Naive thymus-derived CD4-positive, alpha-beta T cell (primary cell): Measurements from ENCODE around the gene CTNNA3. TPM values are rescaled to one million over a fixed set of nuclear protein-coding genes. Genes with fewer than 3 reads are reported as not detected.

ENCODE experiments used
- ATAC-seq: fragments of 150-1000 bp; cut with Tn5 transposase; 2 replicates; pipeline ENCODE4 v1.10.0; 2021; ENCODE audit warnings: mild to moderate bottlenecking, moderate library complexity
- CTCF ChIA-PET: fragments of 350-600 bp; sonication (Branson Sonifier 250); formaldehyde crosslinking; loops from one replicate; lab custom pipeline; 2021; ENCODE audit warnings: antibody characterized with exemption; lab: Charles Lee
- POLR2A ChIA-PET: fragments of 350-600 bp; sonication (Branson Sonifier 250); formaldehyde crosslinking; loops from one replicate; lab custom pipeline; 2021; ENCODE audit warnings: antibody characterized with exemption, inconsistent platforms; lab: Charles Lee
- DNase-seq, 9 donors: peaks; one replicate each; pipeline versions ENCODE4 v3.0.0 to v3.0.0-alpha.2; 2020 to 2022; ENCODE audit warnings: mixed read lengths in 1 of 9
- H3K27ac ChIP-seq: one replicate; pipeline ENCODE4 v1.7.0; 2013; ENCODE audit warnings: mild to moderate bottlenecking, low read depth, low read length, moderate library complexity
- H3K27me3 ChIP-seq, 2 donors: one replicate each; pipeline ENCODE4 v1.7.0; 2013; ENCODE audit warnings: low read length in 2 of 2, mild to moderate bottlenecking in 2 of 2, moderate library complexity in 2 of 2; ENCODE audit not compliant: control insufficient read depth in 2 of 2, insufficient read depth in 2 of 2
- H3K36me3 ChIP-seq, 3 experiments: 1 replicate in 2 of 3; 2 replicates in 1 of 3; pipeline ENCODE4 v1.7.0; 2013; ENCODE audit warnings: low read length in 3 of 3, mild to moderate bottlenecking in 3 of 3, moderate library complexity in 1 of 3; ENCODE audit not compliant: insufficient read depth in 3 of 3, control insufficient read depth in 2 of 3
- H3K4me1 ChIP-seq, 2 donors: one replicate each; pipeline ENCODE4 v1.7.0; 2013; ENCODE audit warnings: low read length in 2 of 2, mild to moderate bottlenecking in 2 of 2, moderate library complexity in 1 of 2; ENCODE audit not compliant: control insufficient read depth in 2 of 2, insufficient read depth in 2 of 2
- H3K4me3 ChIP-seq: 2 replicates; pipeline ENCODE4 v1.7.0; 2013; ENCODE audit warnings: mild to moderate bottlenecking, low read length
- H3K9me3 ChIP-seq, 3 experiments: 1 replicate in 2 of 3; 2 replicates in 1 of 3; pipeline ENCODE4 v1.7.0; 2013; ENCODE audit warnings: low read length in 3 of 3; ENCODE audit not compliant: control insufficient read depth in 2 of 3
- H3K27ac Mint-ChIP-seq, 9 donors: one replicate each; pipeline ENCODE4 v1.8.0; 2020 to 2022; ENCODE audit warnings: mixed read lengths in 9 of 9, mild to moderate bottlenecking in 8 of 9, moderate library complexity in 5 of 9, inconsistent platforms in 2 of 9
- H3K27me3 Mint-ChIP-seq, 5 donors: one replicate each; pipeline ENCODE4 v1.8.0; 2021 to 2022; ENCODE audit warnings: mixed read lengths in 5 of 5, mild to moderate bottlenecking in 1 of 5
- H3K36me3 Mint-ChIP-seq, 5 donors: one replicate each; pipeline ENCODE4 v1.8.0; 2020 to 2022; ENCODE audit warnings: mixed read lengths in 5 of 5, mild to moderate bottlenecking in 3 of 5, inconsistent platforms in 1 of 5
- H3K4me1 Mint-ChIP-seq, 7 donors: one replicate each; pipeline ENCODE4 v1.8.0; 2020 to 2022; ENCODE audit warnings: mixed read lengths in 7 of 7, mild to moderate bottlenecking in 3 of 7, inconsistent platforms in 1 of 7
- H3K4me3 Mint-ChIP-seq, 10 donors: one replicate each; pipeline ENCODE4 v1.8.0; 2020 to 2022; ENCODE audit warnings: mild to moderate bottlenecking in 10 of 10, mixed read lengths in 10 of 10, moderate library complexity in 6 of 10, inconsistent platforms in 2 of 10
- H3K9me3 Mint-ChIP-seq, 11 donors: one replicate each; pipeline ENCODE4 v1.8.0; 2020 to 2022; ENCODE audit warnings: mixed read lengths in 11 of 11, mild to moderate bottlenecking in 4 of 11, inconsistent platforms in 1 of 11, moderate library complexity in 1 of 11
- intact Hi-C, 2 donors: fragments of 100-400 bp; cut with micrococcal nuclease; formaldehyde crosslinking; loops; one replicate each; pipeline ENCODE4 v1.15.1; 2023
- polyA plus RNA-seq, 2 donors: library from polyadenylated mRNA; unstranded; fragments of 300-500 nt; fragmentation: Illumina TruSeq; gene quantifications; one replicate each; pipeline ENCODE4 v1.2.3, GENCODE V29; 2021
- total RNA-seq, 6 experiments: library from RNA in 5 of 6; stranded (reverse) in 5 of 6; gene quantifications; 1 replicate in 5 of 6; 2 replicates in 1 of 6; pipeline ENCODE4 v1.2.3 and lab custom pipeline; 2021 to 2026

The CTNNA3 gene
- total and polyA plus RNA-seq, 7 experiments from 2014 or later = 0.43 to 0.84 (median 0.71) TPM; not detected in 2

DNA sequence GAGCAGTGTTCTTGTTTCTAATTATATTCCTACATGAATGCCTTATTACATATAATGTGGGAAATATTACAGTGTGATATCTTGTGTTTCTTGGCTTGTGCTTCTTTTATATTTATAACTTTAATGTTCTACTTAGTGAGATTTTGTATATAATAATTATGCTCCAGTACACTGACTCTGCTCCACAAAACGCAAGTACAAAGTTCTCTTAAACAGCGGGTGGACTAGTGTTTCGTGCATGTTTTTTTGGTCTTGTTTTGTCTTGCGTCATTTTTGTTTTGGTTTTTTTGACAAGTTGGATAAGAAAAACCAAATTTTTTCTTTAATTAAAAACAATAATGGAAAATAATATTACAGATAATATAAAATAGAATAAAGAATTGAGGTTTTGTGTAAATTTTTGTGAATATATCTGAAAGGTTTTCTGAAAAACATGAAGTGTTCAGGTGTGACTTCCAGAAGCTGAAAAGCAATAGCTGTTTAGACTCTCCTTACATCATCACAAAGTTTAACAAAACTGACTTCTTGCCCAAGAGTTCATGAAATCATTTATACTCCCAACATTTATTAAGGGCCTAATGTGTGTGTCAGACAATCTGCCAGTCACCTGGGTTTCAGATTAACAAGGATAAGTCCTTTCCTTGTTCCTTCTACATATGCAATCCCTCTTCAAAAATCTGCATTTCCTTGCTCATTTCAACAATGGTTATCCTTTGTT, 438.4 kb downstream of the CTNNA3 start:
- Mint-ChIP-seq H3K36me3 (no peaks in the 10 kb centered on the region), H3K4me3 (no peak overlapping the region), H3K27ac (no peak overlapping the region), H3K9me3 (peaks cover 0 to 4% (median 0%) of the 10 kb centered on the region in 11 donors), H3K27me3 (peaks cover 0 to 4% (median 1%) of the 10 kb centered on the region in 5 donors), H3K4me1 (no peaks in the 10 kb centered on the region)
- H3K27me3 ChIP-seq = no peaks in the 10 kb centered on the region
- DNase-seq (no peak), ATAC-seq (no peak)
- no peaks in the 10 kb centered on the region for H3K9me3 ChIP-seq
- H3K4me3 ChIP-seq = no peak overlapping the region
- CTCF ChIA-PET = no interaction called here
- POLR2A ChIA-PET = no interaction called here
- H3K36me3 ChIP-seq = no peaks in the 10 kb centered on the region
- H3K4me1 ChIP-seq = no peaks in the 10 kb centered on the region
- intact Hi-C loops = no loop called here
- H3K27ac ChIP-seq = no peak overlapping the region

DNA sequence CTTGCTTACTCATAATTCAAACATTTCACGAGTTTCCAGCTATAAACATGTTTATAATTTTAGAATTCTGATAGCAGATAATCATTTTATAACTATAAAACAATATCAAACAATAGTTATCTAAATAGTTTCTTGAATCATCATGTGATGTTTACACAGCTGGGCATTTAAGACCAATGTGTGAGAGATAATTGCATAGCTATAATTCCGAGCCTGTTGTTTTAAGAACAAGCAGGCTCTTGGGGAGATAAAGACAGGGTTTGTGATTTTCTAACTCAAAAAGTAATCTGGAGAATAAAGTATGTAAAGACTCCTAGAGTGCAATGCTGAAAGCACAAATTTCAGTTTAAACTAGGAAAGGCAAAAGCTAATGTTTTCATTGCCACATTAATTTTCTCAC, 439.0 kb downstream of the CTNNA3 start:
- no peak for DNase-seq
- Mint-ChIP-seq H3K27ac (no peak overlapping the region), H3K36me3 (no peaks in the 10 kb centered on the region), H3K27me3 (peaks cover 0 to 4% (median 0%) of the 10 kb centered on the region in 5 donors), H3K4me1 (no peaks in the 10 kb centered on the region), H3K4me3 (no peak overlapping the region), H3K9me3 (peaks cover 0 to 4% (median 0%) of the 10 kb centered on the region in 11 donors)
- Histone ChIP-seq H3K4me1 (no peaks in the 10 kb centered on the region), H3K27ac (no peak overlapping the region), H3K36me3 (no peaks in the 10 kb centered on the region), H3K27me3 (no peaks in the 10 kb centered on the region), H3K9me3 (no peaks in the 10 kb centered on the region), H3K4me3 (no peak overlapping the region)
- intact Hi-C loops = no loop called here
- ChIA-PET POLR2A (no interaction called here), CTCF (no interaction called here)
- ATAC-seq = no peak

DNA sequence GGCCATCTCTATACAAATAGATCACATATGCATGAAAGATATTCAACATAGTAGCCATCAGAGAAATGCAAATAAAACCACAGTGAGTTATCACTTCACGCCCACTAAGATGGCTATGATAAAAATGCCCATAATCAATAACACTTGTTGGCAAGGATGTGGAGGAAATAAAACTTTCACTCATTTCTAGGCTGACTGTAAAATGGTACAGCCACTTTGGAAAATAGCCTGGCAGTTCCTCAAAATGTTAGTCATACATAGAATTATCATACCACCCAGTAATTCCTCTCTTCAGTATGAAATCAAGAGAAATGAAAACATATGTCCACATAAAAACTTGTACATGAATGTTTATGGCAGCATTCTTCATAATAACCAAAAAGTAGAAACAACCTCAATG, 445.3 kb downstream of the CTNNA3 start:
- Histone ChIP-seq H3K9me3 (no peaks in the 10 kb centered on the region), H3K27me3 (no peaks in the 10 kb centered on the region), H3K4me1 (no peaks in the 10 kb centered on the region), H3K36me3 (no peaks in the 10 kb centered on the region), H3K4me3 (no peak overlapping the region), H3K27ac (no peak overlapping the region)
- no peak overlapping the region for H3K27ac Mint-ChIP-seq
- H3K27me3 Mint-ChIP-seq = no peaks in the 10 kb centered on the region
- no peaks in the 10 kb centered on the region for H3K4me1 Mint-ChIP-seq
- H3K4me3 Mint-ChIP-seq = no peak overlapping the region
- ChIA-PET CTCF (no interaction called here), POLR2A (no interaction called here)
- peaks cover 0 to 13% (median 0%) of the 10 kb centered on the region in 11 donors for H3K9me3 Mint-ChIP-seq
- intact Hi-C loops = no loop called here
- H3K36me3 Mint-ChIP-seq = no peaks in the 10 kb centered on the region
- no peak for ATAC-seq
- no peak for DNase-seq

DNA sequence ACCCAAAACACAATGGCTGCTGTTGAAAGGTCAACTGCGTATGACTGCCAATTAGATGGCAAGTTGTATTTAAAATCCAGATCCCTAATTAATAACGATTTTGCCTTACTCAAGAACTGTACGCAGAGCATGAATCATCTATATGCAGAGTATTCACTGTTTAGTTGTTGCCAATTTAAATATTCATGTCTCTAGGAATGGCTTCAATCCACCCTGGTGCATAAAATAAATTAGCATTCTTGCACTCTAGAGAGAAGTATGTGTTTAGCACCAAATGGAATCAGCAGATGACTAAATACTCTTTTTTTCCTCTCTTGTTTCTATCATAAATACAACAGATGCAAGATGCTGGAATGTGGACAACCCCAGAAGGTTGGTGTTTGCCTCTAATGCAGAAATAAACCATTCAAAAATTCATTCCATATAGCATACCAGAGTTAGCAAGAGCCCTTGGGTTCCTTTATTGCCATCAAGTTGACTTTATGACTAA, 449.9 kb downstream of the CTNNA3 start:
- Mint-ChIP-seq H3K27ac (no peak overlapping the region), H3K36me3 (no peaks in the 10 kb centered on the region), H3K4me3 (no peak overlapping the region), H3K27me3 (no peaks in the 10 kb centered on the region), H3K4me1 (no peaks in the 10 kb centered on the region), H3K9me3 (peaks cover 0 to 9% (median under 1%) of the 10 kb centered on the region in 11 donors)
- no peak for ATAC-seq
- H3K36me3 ChIP-seq = no peaks in the 10 kb centered on the region
- intact Hi-C loops = no loop called here
- no peak for DNase-seq
- no peaks in the 10 kb centered on the region for H3K4me1 ChIP-seq
- no peak overlapping the region for H3K27ac ChIP-seq
- no peaks in the 10 kb centered on the region for H3K9me3 ChIP-seq
- no peak overlapping the region for H3K4me3 ChIP-seq
- CTCF ChIA-PET = no interaction called here
- POLR2A ChIA-PET = no interaction called here
- no peaks in the 10 kb centered on the region for H3K27me3 ChIP-seq

DNA sequence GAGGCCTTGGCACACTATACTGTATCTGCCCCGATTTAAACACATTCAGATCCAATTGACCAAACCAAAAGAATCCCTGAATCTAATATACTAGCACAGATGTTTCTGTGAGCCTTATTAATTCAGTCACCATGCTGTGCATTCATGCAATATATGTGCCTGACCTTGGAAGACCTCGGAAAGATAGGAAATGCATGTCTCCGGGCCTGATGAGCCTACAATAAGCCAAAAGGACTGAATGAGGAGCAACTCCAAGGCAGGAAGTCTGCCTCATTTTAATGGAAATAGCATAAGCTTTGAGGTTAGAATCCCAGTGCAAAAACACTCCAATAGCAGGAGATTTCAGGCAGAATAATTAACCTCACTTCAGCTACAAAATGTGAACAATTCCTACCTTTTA, 453.5 kb downstream of the CTNNA3 start:
- Mint-ChIP-seq H3K27ac (no peak overlapping the region), H3K9me3 (peaks cover 0 to 5% (median 0%) of the 10 kb centered on the region in 11 donors), H3K4me3 (no peak overlapping the region), H3K36me3 (no peaks in the 10 kb centered on the region), H3K27me3 (no peaks in the 10 kb centered on the region), H3K4me1 (no peaks in the 10 kb centered on the region)
- CTCF ChIA-PET = no interaction called here
- intact Hi-C loops = no loop called here
- no peaks in the 10 kb centered on the region for H3K27me3 ChIP-seq
- H3K27ac ChIP-seq = no peak overlapping the region
- no peaks in the 10 kb centered on the region for H3K4me1 ChIP-seq
- H3K36me3 ChIP-seq = no peaks in the 10 kb centered on the region
- no peak overlapping the region for H3K4me3 ChIP-seq
- H3K9me3 ChIP-seq = no peaks in the 10 kb centered on the region
- no peak for ATAC-seq
- POLR2A ChIA-PET = no interaction called here
- no peak for DNase-seq

DNA sequence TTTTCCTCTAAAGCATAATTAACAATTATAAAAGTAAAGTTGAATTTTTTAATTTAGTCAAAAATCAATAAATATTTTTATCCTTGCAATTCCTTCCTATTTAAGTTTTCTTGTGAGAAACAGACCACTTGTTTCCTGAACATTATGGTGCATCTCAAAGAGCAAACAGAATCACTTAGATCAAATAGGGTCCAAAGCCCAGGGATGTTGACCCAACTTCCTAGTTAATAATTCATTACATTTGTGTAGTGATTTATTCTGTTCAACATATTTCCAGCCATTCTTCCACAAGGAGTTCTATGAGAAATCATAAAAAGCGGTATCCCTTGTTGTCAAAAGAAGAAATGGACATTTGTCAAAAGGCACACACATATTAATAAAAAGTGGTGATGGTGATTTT, 454.5 kb downstream of the CTNNA3 start:
- Mint-ChIP-seq H3K27ac (no peak overlapping the region), H3K4me1 (no peaks in the 10 kb centered on the region), H3K4me3 (no peak overlapping the region), H3K27me3 (no peaks in the 10 kb centered on the region), H3K36me3 (no peaks in the 10 kb centered on the region), H3K9me3 (peaks cover 0 to 5% (median 0%) of the 10 kb centered on the region in 11 donors)
- POLR2A ChIA-PET = no interaction called here
- H3K9me3 ChIP-seq = no peaks in the 10 kb centered on the region
- CTCF ChIA-PET = no interaction called here
- H3K27me3 ChIP-seq = no peaks in the 10 kb centered on the region
- no peaks in the 10 kb centered on the region for H3K36me3 ChIP-seq
- no peaks in the 10 kb centered on the region for H3K4me1 ChIP-seq
- no peak overlapping the region for H3K4me3 ChIP-seq
- DNase-seq (no peak), ATAC-seq (no peak)
- intact Hi-C loops = no loop called here
- no peak overlapping the region for H3K27ac ChIP-seq

DNA sequence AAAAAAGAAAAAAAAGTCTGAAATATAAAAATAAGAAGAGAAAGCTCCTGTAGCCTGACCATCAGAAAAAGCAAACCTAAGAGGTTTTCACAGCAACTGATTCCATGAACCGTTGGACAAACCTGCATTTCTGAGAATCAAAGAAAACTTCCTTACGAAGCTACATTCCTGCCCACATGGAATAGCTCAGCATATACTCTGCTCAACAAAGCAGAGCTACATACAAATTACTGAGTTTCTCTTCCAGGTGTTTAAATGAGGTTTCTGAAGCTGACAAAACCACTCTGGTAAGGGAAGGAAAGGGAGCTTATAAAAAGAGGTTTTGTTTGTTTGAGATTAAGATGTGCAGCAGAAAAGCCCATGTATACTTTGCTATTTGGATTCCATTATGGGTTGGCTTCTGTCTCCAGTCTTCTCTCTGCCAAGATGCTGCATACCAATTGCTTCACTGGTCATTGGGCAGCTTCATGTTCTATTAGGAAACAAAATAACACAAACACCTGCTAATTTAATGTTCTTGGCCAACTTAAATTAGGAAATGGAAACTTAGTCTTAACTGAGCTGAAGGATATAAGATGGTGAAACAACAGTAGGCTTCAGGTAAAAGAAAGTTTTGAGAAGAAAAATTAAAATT, 456.0 kb downstream of the CTNNA3 start:
- Mint-ChIP-seq H3K27me3 (no peaks in the 10 kb centered on the region), H3K9me3 (peaks cover 0 to 5% (median 0%) of the 10 kb centered on the region in 11 donors), H3K36me3 (no peaks in the 10 kb centered on the region), H3K27ac (no peak overlapping the region), H3K4me3 (no peak overlapping the region), H3K4me1 (no peaks in the 10 kb centered on the region)
- ChIA-PET POLR2A (no interaction called here), CTCF (no interaction called here)
- Histone ChIP-seq H3K27me3 (no peaks in the 10 kb centered on the region), H3K4me1 (no peaks in the 10 kb centered on the region), H3K36me3 (no peaks in the 10 kb centered on the region), H3K27ac (no peak overlapping the region), H3K9me3 (no peaks in the 10 kb centered on the region), H3K4me3 (no peak overlapping the region)
- ATAC-seq = no peak
- DNase-seq = no peak
- intact Hi-C loops = no loop called here
